GM18873 (cell line): ENCODE measurements around the gene RALGAPA2.
A peak's percentile ranks its signal among the peaks of the same experiment; 100 is the strongest.

Experiments
- ATAC-seq: cut with Tn5 transposase; IDR thresholded peaks from one replicate; pipeline ENCODE4 v1.9.1; 2021; ENCODE audit warnings: mild to moderate bottlenecking, moderate library complexity, moderate number of reproducible peaks; ENCODE audit not compliant: unreplicated experiment, low FRiP score

RALGAPA2 gene

DNA sequence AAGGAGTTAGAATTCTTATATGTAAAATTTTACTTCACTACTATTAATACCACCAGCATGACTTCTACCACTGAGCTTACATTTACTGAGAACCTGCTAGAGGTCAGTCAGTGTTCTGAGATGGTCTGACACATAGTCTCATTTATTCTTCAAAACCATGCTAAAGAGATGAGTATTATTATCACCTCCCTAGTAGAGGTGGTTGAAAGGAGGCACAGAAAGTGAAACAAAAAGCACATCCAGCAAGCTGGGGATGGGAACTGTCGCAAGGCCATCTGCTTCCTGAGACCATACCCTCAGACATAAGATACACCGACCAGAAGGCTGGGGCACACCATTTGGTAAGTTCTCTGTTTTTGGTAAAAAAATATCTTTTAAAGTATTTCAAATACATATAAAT is 206.9 kb downstream of the RALGAPA2 start:
- no peak for ATAC-seq

DNA sequence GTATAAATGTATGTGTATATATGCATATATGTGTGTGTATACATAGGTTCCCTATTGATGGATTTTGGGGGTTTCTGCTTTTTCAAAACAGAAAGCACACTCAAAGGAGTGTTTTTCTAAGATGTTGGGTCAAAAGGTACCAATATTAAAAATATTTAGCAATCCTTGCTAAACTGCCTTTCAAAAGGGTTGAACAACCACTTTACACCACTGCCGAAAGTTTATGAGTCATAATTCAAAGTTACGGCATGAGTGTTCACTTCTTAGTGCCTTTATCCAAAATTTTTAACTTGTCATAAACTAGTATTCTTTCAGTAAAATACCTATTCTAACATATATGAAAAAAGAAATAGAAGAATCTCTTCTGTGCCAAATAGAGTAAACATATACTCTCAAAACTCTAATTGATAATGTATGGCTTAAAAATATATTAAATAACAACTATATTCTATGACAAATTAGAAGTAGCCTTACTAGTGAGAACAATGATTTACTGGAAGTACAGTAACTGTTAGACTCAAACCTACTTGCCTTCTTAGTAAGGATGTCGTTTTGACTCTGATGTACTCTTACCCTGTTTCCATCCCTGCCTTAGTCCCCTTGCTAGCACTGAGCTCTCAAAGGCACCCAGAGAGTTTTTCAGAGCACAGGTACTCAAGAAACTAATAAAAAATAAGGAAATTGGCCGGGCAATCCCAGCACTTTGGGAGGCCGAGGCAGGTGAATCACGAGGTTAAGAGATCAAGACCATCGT is 208.5 kb downstream of the RALGAPA2 start:
- no peak for ATAC-seq

DNA sequence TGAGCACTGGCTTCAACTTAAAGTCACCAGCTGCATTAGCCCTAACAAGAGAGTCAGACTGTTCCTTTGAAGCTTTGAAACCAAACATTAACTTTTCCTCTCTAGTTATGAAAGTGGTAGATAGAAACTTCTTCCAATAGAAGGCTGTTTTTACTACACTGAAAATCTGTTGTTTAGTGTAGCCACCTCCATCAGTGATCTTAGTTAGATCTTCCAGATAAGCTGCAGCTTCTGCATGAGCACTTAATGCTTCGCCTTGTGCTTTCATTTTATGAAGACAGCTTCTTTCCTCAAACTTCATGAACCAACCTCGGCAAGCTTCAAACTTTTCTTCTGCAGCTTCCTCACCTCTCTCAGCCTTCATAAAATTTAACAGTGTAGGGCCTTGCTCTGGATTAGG is 211.3 kb downstream of the RALGAPA2 start:
- no peak for ATAC-seq

DNA sequence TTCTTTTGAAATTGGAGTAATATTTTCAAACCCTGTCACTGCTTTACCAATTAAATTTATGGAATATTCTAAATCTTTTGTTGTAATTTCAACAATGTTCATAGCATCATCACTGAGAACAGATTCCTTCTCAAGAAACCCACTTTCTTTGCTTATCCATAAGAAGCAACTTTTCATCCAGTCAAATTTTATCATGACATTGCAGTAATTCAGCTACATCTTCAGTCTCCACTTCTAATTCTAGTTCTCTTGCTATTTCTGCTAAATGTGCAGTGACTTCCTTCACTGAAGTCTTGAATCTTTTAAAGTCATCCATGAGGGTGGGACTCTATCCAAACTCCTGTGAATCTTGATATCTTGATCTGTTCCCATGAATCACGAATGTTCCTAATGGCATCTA is 212.1 kb downstream of the RALGAPA2 start:
- ATAC-seq = no peak

DNA sequence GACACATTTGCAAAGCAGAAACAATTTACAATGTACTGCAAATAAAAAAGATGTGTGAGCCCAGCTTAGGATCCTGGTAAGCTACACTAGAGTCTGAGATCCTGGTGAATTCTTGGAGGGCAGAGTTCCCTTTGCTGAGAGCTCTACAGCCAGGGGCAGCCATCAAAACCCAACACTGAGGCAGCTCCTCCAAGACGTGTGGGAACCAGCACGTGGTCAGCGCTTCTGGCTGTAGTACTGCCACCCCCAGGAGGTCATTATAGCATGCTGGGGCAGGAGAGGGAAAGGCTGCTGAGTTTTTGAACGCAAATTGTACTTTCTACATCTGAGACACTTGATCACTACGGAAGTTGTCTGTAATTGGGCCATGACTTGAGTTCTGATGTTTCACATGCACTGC is 213.0 kb downstream of the RALGAPA2 start:
- ATAC-seq = no peak

DNA sequence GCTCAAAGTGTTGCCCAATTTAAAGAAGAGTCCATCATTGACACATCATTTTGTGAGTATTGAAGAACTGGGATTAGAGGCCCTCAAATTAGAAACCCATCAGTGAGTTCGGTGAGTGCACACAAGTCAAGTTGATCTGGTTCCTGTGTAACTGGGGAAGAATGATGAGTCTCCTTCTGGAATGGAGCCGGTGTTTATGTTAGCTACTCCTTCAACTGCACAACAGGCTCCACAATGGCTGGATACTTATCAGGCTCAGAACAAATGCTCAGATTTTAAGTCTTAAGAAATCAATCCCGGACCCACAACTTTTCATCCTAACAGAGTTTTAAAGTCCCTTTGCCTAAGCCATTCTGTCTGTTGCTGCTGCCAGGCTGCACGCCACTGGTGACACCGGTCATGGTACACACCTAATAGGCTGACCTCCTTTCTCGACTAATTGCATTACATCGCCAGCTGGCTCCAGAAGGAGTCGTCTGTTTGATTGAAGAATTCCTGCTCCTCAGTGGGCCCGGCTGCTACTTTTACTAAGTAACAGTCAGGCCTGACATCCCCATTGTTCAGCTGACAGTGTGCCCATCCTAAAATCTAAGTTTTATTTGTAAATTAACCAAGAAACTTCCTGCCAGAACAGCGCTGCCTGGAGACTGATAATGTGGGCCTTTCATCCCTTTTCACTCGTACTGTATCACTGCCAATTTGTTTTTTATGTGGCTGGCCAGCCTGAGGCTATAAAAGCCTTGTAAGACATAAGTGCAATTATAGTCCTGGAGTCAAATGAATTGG is 214.2 kb downstream of the RALGAPA2 start:
- no peak for ATAC-seq

DNA sequence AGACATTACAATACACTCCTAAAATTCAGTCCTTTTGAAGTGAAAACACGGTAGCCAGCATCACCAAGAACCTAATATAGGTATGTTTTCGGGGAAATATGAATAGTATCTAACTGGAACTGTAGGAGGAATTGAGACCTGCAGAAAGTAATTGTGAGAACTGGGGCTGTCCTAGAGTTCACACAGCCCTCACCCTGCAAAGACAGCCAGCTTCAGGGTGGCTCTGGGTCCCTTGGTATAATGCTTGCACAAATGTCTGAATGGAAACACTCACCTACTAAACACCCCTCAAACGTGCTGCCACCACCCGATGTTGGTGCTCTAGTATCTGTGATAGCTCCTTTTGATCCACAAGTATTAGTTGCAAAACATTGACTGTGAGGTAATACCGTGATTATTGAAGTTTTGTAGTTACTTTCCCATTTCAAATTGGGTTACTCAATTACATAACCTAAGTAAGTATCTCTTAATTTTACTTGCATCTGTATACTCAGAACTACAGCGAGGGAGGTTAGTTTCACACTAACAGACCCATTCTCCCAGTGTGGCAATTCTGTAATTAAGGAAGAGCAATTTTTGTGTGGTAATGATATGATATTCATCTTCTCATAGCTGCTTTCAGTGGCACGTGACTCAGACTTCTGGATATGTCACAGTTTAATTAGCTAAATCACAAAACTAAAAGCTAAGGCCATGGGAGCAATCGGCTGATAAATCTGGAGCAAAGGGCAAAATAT is 215.0 kb downstream of the RALGAPA2 start:
- no peak for ATAC-seq

DNA sequence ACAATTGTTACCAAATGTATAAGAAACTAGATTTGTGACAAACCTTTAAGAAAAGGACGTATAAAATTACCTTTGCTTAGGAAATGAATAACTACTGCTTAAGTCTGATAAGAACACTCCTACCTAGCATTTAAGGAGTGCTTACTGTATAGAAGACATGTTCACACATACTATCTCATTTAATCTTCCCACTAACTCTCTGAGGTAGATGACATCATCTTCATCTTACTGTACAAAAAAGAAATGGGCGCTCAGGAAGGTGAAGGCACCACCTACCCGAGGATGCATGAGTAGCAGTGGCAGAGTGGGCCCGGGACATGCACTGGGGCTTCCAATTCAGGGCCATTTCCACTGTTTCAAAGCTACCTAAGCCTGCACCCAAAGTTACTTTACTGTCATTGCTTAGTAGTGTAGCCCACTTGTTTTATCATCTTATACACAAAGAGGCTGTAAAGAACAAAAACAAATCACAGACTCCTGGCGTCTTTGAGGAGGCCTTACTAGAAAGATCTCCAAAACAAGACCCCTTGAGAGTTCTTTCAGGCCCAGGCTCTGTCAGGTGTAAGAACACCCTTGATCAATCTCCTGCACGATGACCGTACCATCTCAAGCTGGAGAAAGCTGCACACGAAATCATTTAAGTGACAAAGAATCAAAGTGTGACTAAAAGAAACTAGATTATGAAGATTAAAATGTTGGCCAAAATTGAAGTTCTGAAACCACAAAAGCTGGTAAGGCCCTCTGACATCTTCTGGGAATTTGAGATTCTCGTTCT is 216.5 kb downstream of the RALGAPA2 start:
- no peak for ATAC-seq

DNA sequence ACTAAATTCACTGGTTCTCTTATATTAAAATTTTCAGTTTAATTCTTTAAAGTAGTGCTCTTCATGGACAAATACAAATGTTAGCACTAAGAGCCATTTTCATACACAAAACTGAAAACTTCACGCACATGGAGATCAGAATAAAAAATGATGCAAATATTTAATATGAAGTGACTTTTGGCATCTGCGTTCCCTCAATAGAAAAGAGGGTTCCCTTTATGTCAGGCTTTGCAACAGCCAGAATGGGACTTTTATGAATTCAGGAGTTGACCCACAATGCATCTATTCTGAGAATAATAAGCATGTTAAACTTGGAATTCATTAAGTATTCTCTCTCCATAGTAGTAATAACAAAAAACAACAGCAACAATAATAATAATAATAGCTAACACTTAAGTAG is 218.7 kb downstream of the RALGAPA2 start:
- no peak for ATAC-seq

DNA sequence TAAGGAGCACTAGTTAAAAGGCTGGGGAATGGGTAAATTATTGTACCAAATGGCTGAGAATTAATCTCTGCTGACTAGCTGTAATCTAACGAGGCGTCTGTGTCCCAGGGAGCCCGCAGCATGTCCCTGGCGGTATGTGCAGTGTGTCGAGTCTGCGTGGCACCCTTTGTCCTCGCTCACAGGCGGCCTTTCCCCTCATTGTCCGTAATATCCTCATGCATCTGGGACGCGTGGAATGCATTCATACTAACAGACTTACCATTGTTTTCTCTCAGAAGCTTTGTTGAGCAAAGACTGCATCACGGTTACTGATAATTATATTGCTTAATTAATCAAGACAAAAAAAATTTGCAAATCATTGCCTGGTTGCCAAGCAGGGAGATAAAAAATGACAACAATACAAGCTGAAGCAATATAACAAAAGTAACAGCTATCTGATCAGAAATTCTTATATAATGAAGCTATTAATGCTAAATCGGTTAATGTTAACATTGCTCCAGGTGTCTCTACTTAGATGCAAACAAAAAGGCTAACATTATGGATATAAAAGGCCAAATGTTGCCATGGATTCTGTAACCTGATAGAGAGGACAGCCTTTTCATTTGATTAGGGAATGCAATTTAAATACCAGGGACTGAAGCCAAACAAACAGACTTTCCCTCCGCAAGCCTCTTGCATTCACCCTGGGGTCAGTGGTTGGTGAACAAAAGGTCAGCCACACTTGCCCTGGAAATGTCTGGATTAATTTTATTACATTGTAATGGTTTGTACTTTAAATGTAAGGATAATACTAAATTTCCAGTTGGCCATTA is 219.7 kb downstream of the RALGAPA2 start:
- no peak for ATAC-seq

DNA sequence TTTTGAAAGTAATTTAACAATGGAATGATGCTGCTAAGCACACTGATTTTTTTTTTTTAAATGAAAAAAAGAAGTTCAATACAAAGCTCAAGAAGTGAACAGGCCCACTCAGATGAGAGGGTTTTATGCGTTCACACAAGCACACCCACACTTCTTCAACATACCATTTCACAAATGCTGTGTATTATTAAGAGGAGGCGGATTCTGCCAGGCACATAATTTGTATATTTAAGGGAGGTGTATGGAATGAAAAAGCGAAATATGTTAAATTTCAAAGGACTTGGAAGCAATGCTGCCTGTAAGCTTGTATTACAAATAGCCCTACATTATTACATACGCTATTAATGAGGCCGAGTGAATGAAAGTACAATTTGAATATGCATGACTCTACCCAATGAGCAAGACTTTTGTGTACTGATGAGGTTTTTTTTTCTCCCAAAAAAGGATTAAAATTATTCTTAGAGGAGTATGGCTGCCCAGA is 220.6 kb downstream of the RALGAPA2 start:
- no peak for ATAC-seq

DNA sequence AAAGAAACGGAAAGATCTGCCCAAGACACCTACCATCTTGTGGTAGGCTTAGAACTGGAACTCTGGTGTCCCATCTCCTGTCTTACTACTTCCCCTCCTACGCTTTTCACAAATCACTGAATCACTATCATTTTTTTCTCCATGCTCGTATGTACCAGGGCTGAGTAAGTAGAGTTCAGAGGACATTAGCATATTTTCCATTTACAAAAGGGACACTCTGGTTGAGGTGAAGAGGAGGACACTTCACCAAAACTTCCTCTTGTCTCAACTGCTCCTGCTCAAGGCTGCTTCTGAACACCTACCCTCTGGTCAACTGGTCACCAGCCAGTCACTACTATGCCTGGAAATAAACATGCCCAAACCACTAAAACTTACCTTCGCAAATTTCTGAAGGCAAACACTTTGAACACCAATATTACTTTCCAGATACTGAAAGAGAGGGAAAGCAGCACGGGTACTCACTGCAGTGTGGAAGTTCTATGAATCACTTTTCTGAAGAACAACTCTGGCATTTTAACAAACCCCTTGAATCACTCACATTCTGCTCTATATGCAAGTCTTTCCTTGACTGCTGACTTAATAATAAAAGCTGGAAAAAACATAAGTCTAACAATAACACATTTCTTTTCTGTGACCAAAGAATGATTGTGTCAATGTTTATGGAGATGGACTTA is 221.2 kb downstream of the RALGAPA2 start:
- no peak for ATAC-seq

DNA sequence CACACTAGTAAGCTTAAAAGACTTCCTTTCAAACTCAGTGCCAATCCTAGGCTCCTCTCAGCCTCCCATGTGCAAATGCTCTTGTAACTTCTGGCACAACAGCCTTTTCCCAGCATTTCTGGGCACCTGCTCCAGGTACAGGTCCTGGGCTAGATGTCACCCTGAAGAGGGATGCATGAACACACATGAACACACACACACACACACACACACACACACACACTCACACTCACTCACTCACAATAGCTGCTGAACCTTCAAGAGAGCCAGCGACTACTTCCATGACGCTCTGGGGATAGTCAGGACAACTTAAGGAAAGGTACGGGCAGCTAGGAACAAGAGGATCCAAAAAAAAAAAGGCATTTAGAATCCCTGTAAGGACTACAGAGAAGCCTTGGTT is 221.8 kb downstream of the RALGAPA2 start:
- no peak for ATAC-seq

DNA sequence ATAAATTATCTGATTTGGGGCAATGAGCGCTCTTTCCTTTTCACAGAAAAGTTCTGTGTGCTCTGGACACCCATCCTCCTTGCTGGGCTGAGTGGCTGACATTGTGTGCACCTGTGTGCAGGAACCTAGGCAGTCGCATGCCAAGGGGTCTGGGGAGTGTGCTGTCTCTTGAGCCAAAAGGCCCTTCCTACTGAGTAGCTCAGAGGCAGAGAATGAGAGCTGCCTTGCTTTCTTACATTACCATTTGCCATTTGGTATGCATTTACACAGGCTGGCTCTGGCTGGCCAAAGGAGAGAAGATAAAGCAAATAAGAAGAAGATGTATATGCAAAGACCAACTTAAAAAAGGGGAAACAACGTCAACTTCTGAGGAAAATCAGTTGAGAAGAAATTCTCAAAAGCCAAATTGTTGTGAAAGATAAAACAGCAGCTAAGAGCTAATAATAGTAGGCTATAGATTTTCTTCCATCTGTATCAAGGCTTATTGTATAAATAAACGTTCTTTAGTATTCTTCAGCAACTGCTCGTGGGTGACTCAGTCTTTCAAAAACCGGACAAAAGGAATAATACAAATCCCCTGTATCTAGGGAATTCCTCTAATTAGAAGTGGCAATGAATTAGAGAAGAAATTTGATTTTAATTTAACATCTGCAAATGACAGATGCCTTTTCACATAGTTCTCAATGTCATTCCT is 222.6 kb downstream of the RALGAPA2 start:
- ATAC-seq = no peak

DNA sequence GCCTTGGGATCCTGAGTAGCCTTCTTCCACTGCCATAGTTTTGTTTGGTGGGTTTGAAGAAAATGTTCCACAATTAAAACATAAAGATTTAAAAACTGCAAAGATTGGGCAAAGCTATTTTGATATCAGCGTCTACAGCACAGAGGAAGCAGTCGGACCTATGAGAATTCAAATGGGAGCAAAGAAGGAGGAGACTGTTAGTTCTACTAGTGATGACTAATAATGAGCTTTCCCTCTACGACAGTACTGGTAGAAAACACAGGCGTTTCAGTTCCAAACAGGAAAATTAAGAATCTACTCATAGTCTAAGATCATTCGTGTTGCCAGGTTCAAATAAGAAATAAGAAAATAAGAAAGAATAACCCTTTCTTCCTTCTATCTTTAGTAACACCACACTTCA is 223.4 kb downstream of the RALGAPA2 start:
- ATAC-seq = peak; percentile 90

DNA sequence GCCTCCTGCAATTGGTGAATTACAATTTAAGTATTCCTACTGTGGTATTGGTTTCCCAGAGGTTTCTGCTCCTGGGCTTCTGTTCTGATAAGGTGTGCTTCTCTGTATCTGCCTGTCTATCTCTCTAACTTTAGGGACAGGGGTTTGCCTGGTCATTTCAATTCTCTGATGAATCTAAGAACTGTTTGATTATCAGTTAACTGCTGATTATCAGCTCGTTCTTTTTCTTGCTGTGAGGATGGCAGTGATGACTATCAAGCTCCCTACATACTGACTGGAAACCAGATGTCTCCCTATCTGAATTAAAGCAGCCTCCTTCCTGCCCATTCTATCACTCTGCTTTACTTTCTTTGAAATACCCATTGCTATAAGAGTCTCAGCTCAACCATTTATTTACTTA is 224.1 kb downstream of the RALGAPA2 start:
- no peak for ATAC-seq

DNA sequence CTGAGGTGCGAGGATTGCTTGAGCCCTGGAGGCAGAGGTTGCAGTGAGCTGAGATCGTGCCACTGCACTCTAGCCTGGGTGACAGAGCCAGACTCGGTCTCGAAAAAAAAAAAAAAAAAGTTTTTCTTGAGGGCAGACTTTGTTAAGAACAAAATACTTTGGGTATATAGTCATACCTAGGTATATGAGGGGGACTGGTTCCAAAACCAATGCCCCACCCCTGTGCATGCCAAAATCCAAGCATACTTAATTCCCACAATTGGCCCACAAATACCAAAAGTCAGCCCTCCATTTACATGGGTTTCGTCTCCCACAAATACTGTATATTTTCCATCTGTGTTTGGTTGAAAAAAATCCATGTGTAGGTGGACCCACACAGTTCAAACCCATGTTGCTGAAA is 224.6 kb downstream of the RALGAPA2 start:
- ATAC-seq = no peak

DNA sequence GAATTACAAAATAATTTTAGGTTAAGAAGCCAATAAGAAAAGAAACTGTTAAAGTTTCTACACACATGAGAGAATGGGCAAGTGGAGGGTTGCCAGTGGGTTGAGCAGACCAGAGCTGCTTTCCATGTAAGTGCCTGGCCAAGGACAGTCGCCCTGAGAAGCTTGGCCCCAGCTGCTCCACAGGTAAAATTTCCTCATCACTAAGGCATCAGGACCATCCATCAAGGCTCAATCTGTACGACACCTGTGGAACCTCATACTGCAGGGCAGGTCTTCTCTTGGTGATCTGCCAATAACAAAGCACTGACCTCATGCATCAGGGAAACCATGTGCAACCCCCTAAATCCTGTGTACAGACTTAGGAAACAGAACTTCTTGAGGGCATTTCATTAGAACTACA is 229.1 kb downstream of the RALGAPA2 start:
- ATAC-seq = no peak

DNA sequence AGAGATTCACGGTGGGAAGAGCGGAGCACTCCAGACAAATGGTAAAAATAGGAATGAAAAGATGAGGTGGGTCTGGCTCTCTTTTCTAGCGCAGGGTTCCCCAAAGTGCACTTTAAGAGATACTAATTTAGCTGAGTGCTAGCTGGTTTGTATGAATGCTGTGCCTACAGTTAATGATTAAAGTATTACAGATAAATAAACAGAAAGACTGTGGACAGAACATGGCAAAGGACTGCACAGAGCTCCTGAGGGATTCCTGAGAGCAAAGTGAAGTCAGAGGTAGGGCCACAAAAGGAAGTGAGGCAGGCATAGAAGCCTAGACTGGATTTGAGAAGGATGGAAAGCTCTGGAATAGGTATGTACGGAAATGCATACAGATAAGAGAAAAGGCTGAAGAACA is 230.0 kb downstream of the RALGAPA2 start:
- no peak for ATAC-seq
